A673 (cell line): Measurements from ENCODE around the gene LRBA. TPM values are rescaled to one million over a fixed set of nuclear protein-coding genes. Genes with fewer than 3 reads are reported as not detected.

ENCODE experiments used
- BruUV-seq: library from RNA; stranded (reverse); fragments of 400-500 nt; replicated peaks from 2 replicates; lab custom pipeline; 2021; lab: Mats Ljungman, UMichigan
- CTCF ChIA-PET: fragments of 300-600 bp; sonication (Branson Sonifier 250); formaldehyde crosslinking; loops from one replicate; lab custom pipeline; 2022; ENCODE audit warnings: antibody characterized with exemption; lab: Charles Lee
- POLR2A ChIA-PET: fragments of 300-600 bp; sonication (Branson Sonifier 250); formaldehyde crosslinking; loops from one replicate; lab custom pipeline; 2022; ENCODE audit warnings: antibody characterized with exemption; ENCODE audit not compliant: low non-redundant PET; lab: Charles Lee
- DNase-seq: peaks from one replicate; pipeline ENCODE4 v3.0.0-alpha.2; 2015; ENCODE audit warnings: low spot score
- H3K27ac ChIP-seq: fragments of 200-600 bp; sonication (generic); 2 replicates; pipeline ENCODE4 v1.5.1; 2016; ENCODE audit warnings: mixed run types, low read depth, mild to moderate bottlenecking, mixed read lengths, antibody characterized with exemption, low read length; ENCODE audit not compliant: poor library complexity, severe bottlenecking
- H3K27me3 ChIP-seq: fragments of 200-600 bp; sonication (generic); replicated peaks from 2 replicates; pipeline ENCODE4 v1.6.1; 2017; ENCODE audit warnings: mixed run types, low read depth, mild to moderate bottlenecking, mixed read lengths, antibody characterized with exemption, low read length; ENCODE audit not compliant: insufficient read depth, poor library complexity
- H3K36me3 ChIP-seq: fragments of 200-600 bp; sonication (generic); 2 replicates; pipeline ENCODE4 v1.6.1; 2016; ENCODE audit warnings: mixed run types, mild to moderate bottlenecking, mixed read lengths, antibody characterized with exemption, low read length; ENCODE audit not compliant: insufficient read depth, poor library complexity, severe bottlenecking
- H3K4me1 ChIP-seq: fragments of 200-600 bp; sonication (generic); 2 replicates; pipeline ENCODE4 v1.6.1; 2017; ENCODE audit warnings: mixed run types, mild to moderate bottlenecking, mixed read lengths, antibody characterized with exemption, low read length; ENCODE audit not compliant: insufficient read depth, poor library complexity, severe bottlenecking
- H3K4me3 ChIP-seq: fragments of 200-600 bp; sonication (generic); 2 replicates; pipeline ENCODE4 v1.5.1; 2016; ENCODE audit warnings: low read depth, mixed run types, mild to moderate bottlenecking, mixed read lengths, low read length; ENCODE audit not compliant: poor library complexity, severe bottlenecking
- H3K9me3 ChIP-seq: fragments of 200-600 bp; sonication (generic); 2 replicates; pipeline ENCODE4 v1.6.1; 2016; ENCODE audit warnings: mixed run types, low read depth, mild to moderate bottlenecking, mixed read lengths, antibody characterized with exemption, low read length; ENCODE audit not compliant: poor library complexity, severe bottlenecking
- EZH2 ChIP-seq: fragments of 200-600 bp; sonication (generic); IDR thresholded peaks from 2 replicates; pipeline ENCODE4 v1.6.1; 2017; ENCODE audit warnings: borderline replicate concordance, low read depth, mild to moderate bottlenecking, mixed read lengths, antibody characterized with exemption, low read length; ENCODE audit not compliant: poor library complexity, severe bottlenecking
- intact Hi-C: fragments of 100-400 bp; cut with micrococcal nuclease; formaldehyde crosslinking; loops from one replicate; pipeline ENCODE4 v1.10.0; 2022; ENCODE audit not compliant: unreplicated experiment
- total RNA-seq: library from RNA; stranded (reverse); gene quantifications from 2 replicates; pipeline ENCODE4 v1.2.3, GENCODE V29; 2021
- TF ChIP-seq, protein P1 (sequence below): fragments of 300-800, 200-600 bp; sonication (generic); conservative IDR thresholded peaks from 2 replicates; pipeline ENCODE4 v1.5.1; 2017; ENCODE audit warnings: low read depth, mild to moderate bottlenecking, antibody characterized with exemption, low read length, moderate library complexity, mixed read lengths

The LRBA gene
- total RNA-seq, 1 experiment from 2014 or later: 35.7 TPM

DNA sequence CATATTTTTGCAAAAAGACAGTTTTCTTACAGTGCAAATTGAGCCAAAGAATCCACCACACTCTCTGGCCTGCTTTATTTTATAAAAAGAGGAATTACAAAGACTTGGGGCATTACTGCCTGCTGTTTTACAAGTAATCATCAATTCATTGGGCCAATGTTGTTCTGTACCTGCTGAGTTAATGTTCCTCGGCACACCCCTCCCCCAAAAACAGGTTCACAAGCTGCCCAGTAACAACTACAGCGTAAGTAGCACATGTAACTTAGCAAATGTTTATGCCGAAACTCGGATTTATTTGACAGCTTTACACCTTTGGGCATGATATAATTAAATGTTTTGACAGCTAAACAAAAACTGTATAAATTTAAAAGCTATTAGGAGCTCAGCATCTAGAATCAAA lies 647.8 kb downstream of the LRBA start:
- peaks cover 48% of the 10 kb centered on the region for H3K4me1 ChIP-seq
- no peaks in the 10 kb centered on the region for H3K36me3 ChIP-seq
- ChIA-PET CTCF (no interaction called here), POLR2A (interaction anchor here (0.6 kb wide), 1 partner anchor 182 kb away, joined by 3 read pairs; no protein-coding TSS in a partner anchor)
- no peak overlapping the region for H3K27ac ChIP-seq
- DNase-seq: peak; percentile 19
- intact Hi-C loops: no loop called here
- TF ChIP-seq, protein P1, sequence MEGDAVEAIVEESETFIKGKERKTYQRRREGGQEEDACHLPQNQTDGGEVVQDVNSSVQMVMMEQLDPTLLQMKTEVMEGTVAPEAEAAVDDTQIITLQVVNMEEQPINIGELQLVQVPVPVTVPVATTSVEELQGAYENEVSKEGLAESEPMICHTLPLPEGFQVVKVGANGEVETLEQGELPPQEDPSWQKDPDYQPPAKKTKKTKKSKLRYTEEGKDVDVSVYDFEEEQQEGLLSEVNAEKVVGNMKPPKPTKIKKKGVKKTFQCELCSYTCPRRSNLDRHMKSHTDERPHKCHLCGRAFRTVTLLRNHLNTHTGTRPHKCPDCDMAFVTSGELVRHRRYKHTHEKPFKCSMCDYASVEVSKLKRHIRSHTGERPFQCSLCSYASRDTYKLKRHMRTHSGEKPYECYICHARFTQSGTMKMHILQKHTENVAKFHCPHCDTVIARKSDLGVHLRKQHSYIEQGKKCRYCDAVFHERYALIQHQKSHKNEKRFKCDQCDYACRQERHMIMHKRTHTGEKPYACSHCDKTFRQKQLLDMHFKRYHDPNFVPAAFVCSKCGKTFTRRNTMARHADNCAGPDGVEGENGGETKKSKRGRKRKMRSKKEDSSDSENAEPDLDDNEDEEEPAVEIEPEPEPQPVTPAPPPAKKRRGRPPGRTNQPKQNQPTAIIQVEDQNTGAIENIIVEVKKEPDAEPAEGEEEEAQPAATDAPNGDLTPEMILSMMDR: no peak
- no peak for TF ChIP-seq EZH2
- no peak overlapping the region for H3K4me3 ChIP-seq
- H3K9me3 ChIP-seq: no peaks in the 10 kb centered on the region
- BruUV-seq: no TSS peak
- H3K27me3 ChIP-seq: no peaks in the 10 kb centered on the region

DNA sequence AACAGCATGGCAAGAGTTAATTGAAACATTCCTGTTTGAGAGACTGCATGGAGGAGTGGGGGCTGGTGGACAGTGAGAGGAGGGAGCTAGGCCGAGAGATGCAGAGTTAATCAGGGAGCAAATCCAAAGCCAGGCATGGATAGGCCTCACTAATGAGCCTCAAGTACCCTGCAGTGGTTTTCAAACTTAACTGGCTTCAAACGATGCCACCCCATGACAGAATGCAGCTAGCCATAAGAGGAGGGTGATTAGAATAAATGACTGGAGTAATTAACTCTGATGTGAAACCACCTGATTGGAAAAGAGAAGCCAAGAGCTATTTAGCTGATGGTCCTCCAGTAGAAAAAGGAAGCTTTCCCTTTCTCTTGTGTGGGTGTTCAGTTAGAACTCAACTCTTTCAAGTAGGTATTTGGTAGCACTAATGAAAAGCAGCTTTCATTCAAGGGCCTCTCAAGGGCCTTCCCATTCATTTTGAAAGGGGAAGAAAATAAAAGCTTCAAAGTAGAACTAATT lies 648.5 kb downstream of the LRBA start:
- BruUV-seq: no TSS peak
- Histone ChIP-seq H3K36me3 (no peaks in the 10 kb centered on the region), H3K27me3 (no peaks in the 10 kb centered on the region), H3K27ac (no peak overlapping the region), H3K4me1 (peaks cover 48% of the 10 kb centered on the region), H3K9me3 (no peaks in the 10 kb centered on the region), H3K4me3 (no peak overlapping the region)
- TF ChIP-seq EZH2: no peak
- TF ChIP-seq, protein P1: no peak
- ChIA-PET CTCF (no interaction called here), POLR2A (no interaction called here)
- intact Hi-C loops: no loop called here
- DNase-seq: peak; percentile 60

DNA sequence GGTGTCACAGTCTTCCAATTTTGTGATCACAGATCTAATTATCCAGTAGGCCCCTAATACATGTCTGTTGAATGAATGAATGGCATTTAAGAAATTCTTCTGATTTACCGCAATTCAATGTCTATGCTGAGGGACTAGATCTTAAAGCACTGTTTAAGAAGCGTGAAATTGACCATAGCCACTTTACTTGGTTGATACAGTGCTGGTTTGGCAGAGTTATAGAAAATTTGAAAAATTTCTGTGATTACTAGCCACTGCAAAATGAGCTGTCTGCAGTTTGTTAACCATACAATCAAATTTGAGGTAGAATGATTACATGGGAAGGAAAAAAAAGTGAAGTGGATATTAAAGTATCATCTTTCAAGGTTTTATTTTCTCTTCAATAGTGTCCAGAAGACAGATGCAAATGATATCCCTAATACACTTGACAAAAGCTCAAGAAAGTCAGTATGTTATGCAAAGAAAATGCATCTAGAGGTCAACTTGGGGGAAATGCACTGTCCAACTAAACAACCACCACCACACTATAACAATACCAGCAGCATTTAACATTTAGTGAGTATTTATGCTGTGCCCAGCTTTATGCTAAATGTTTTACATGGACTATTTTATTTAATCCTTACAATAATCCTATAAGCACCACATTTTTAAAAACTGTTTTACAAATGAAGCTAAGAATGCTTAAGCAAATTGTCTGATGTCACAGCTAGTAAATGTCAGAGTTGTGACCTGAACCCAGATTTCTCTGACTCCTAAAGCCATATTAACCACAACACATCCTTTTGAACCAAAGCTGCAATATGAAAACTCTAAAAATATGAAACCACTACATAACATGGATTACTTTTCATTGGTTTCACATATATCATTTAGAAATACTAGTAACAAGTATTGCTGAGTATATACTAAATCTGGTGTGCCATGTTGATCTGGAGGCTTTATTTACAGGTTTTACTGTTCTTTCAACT lies 651.1 kb downstream of the LRBA start:
- no peak for DNase-seq
- ChIA-PET CTCF (no interaction called here), POLR2A (no interaction called here)
- Histone ChIP-seq H3K27me3 (no peaks in the 10 kb centered on the region), H3K36me3 (no peaks in the 10 kb centered on the region), H3K9me3 (no peaks in the 10 kb centered on the region), H3K27ac (no peak overlapping the region), H3K4me1 (peaks cover 48% of the 10 kb centered on the region), H3K4me3 (no peak overlapping the region)
- BruUV-seq: no TSS peak
- TF ChIP-seq EZH2: no peak
- TF ChIP-seq, protein P1: no peak
- intact Hi-C loops: no loop called here
